IMR-90 (cell line): ENCODE measurements around the gene TRPC4AP. TPM values are rescaled to one million over a fixed set of nuclear protein-coding genes. Genes with fewer than 3 reads are reported as not detected.
A peak's percentile ranks its signal among the peaks of the same experiment; 100 is the strongest.

Experiments used
- ATAC-seq: fragments of 200-7000 bp; cut with Tn5 transposase; 2 replicates; pipeline ENCODE4 v1.9.1; 2020; ENCODE audit warnings: low read depth, mild to moderate bottlenecking, moderate library complexity
- BruUV-seq: library from RNA; stranded (reverse); fragments of 400-500 nt; replicated peaks from 2 replicates; lab custom pipeline; 2021; lab: Mats Ljungman, UMichigan
- CTCF ChIA-PET: fragments of 300-600 bp; formaldehyde crosslinking; extraction: SDS; loops from one replicate; lab custom pipeline; 2021; ENCODE audit warnings: antibody characterized with exemption; lab: Yijun Ruan, JAX
- POLR2A ChIA-PET: fragments of 300-600 bp; sonication (Branson Sonifier 250); formaldehyde crosslinking; loops from one replicate; lab custom pipeline; 2022; ENCODE audit warnings: antibody characterized with exemption; ENCODE audit not compliant: unreplicated experiment; lab: Charles Lee
- DNase-seq: peaks from one replicate; pipeline ENCODE4 v3.0.0; 2013
- H2AFZ ChIP-seq: replicated peaks from 2 replicates; pipeline ENCODE3; 2013; ENCODE audit warnings: low read length, mild to moderate bottlenecking; ENCODE audit not compliant: poor library complexity
- H2AK5ac ChIP-seq: 2 replicates; pipeline ENCODE4 v1.6.1; 2013; ENCODE audit warnings: low read depth, low read length, inconsistent platforms
- H2AK9ac ChIP-seq: replicated peaks from 2 replicates; pipeline ENCODE3; 2013; ENCODE audit warnings: mild to moderate bottlenecking, low read depth, low read length, moderate library complexity; ENCODE audit not compliant: poor library complexity
- H2BK120ac ChIP-seq: 2 replicates; pipeline ENCODE4 v1.6.1; 2013; ENCODE audit warnings: low read depth, low read length, inconsistent platforms
- H2BK15ac ChIP-seq: 3 replicates; pipeline ENCODE4 v1.6.1; 2013; ENCODE audit warnings: low read depth, low read length, inconsistent platforms
- H2BK20ac ChIP-seq: 2 replicates; pipeline ENCODE4 v1.6.1; 2013; ENCODE audit warnings: low read depth, mild to moderate bottlenecking, inconsistent platforms, low read length, moderate library complexity
- H2BK5ac ChIP-seq: 2 replicates; pipeline ENCODE4 v1.6.1; 2013; ENCODE audit warnings: mild to moderate bottlenecking, low read depth, low read length, inconsistent platforms; ENCODE audit not compliant: poor library complexity, severe bottlenecking
- H3K14ac ChIP-seq: replicated peaks from 2 replicates; pipeline ENCODE4 v1.6.1; 2013; ENCODE audit warnings: low read depth, low read length, inconsistent platforms
- H3K18ac ChIP-seq: 2 replicates; pipeline ENCODE4 v1.6.1; 2013; ENCODE audit warnings: low read depth, low read length, control low read depth
- H3K23ac ChIP-seq: 2 replicates; pipeline ENCODE4 v1.6.1; 2013; ENCODE audit warnings: low read depth, low read length, inconsistent platforms
- H3K27ac ChIP-seq: 2 replicates; pipeline ENCODE4 v1.5.1; 2013; ENCODE audit warnings: mild to moderate bottlenecking, control low read depth, low read length; ENCODE audit not compliant: insufficient read depth
- H3K27me3 ChIP-seq: 2 replicates; pipeline ENCODE4 v1.6.1; 2013; ENCODE audit warnings: low read length; ENCODE audit not compliant: control insufficient read depth, insufficient read depth
- H3K36me3 ChIP-seq: 2 replicates; pipeline ENCODE4 v1.6.1; 2013; ENCODE audit warnings: low read length, mixed read lengths; ENCODE audit not compliant: control insufficient read depth, insufficient read depth
- H3K4ac ChIP-seq: 2 replicates; pipeline ENCODE4 v1.6.1; 2013; ENCODE audit warnings: low read depth, low read length, inconsistent platforms
- H3K4me1 ChIP-seq: 2 replicates; pipeline ENCODE4 v1.6.1; 2013; ENCODE audit warnings: low read length, mixed read lengths; ENCODE audit not compliant: control insufficient read depth, insufficient read depth
- H3K4me2 ChIP-seq: 2 replicates; pipeline ENCODE4 v1.6.1; 2013; ENCODE audit warnings: low read depth, mild to moderate bottlenecking, control low read depth, low read length, moderate library complexity
- H3K4me3 ChIP-seq: 2 replicates; pipeline ENCODE4 v1.5.1; 2013; ENCODE audit warnings: low read depth, mild to moderate bottlenecking, control low read depth, low read length, moderate library complexity; ENCODE audit not compliant: insufficient read depth
- H3K56ac ChIP-seq: 2 replicates; pipeline ENCODE4 v1.6.1; 2013; ENCODE audit warnings: low read length, inconsistent platforms; ENCODE audit not compliant: insufficient read depth; ENCODE audit errors: extremely low read depth
- H3K79me1 ChIP-seq, 2 experiments: 2 replicates each; pipeline ENCODE4 v1.6.1; 2013; ENCODE audit warnings: low read length in 2 of 2, inconsistent platforms in 1 of 2, low read depth in 1 of 2
- H3K9ac ChIP-seq: 2 replicates; pipeline ENCODE4 v1.6.1; 2013; ENCODE audit warnings: low read depth, low read length, control low read depth
- H3K9me1 ChIP-seq: 2 replicates; pipeline ENCODE4 v1.6.1; 2013; ENCODE audit warnings: low read length, inconsistent platforms; ENCODE audit not compliant: insufficient read depth
- H3K9me3 ChIP-seq: 2 replicates; pipeline ENCODE4 v1.6.1; 2013; ENCODE audit warnings: low read length; ENCODE audit not compliant: control insufficient read depth, insufficient read depth
- H4K20me1 ChIP-seq: 2 replicates; pipeline ENCODE4 v1.6.1; 2013; ENCODE audit warnings: low read length, inconsistent platforms; ENCODE audit not compliant: insufficient read depth
- H4K5ac ChIP-seq: 2 replicates; pipeline ENCODE4 v1.6.1; 2013; ENCODE audit warnings: mild to moderate bottlenecking, low read depth, low read length, control low read depth
- H4K8ac ChIP-seq, 2 experiments: 2 replicates each; pipeline ENCODE4 v1.6.1; 2013; ENCODE audit warnings: low read depth in 2 of 2, low read length in 2 of 2, control low read depth in 1 of 2, inconsistent platforms in 1 of 2
- H4K91ac ChIP-seq: 2 replicates; pipeline ENCODE4 v1.6.1; 2013; ENCODE audit warnings: low read depth, low read length, inconsistent platforms; ENCODE audit not compliant: insufficient read depth
- BHLHE40 ChIP-seq: fragments of 150-350 bp; IDR thresholded peaks from 2 replicates; pipeline ENCODE4 v1.6.1; 2016; ENCODE audit warnings: mild to moderate bottlenecking, low read depth, low read length
- CEBPB ChIP-seq: IDR thresholded peaks from 2 replicates; pipeline ENCODE4 v1.6.1; 2012; ENCODE audit warnings: low read depth, low read length, improper control_type of control experiment
- CHD1 ChIP-seq: IDR thresholded peaks from 2 replicates; pipeline ENCODE4 v1.6.1; 2012; ENCODE audit warnings: low read depth, low read length, improper control_type of control experiment
- CTCF ChIP-seq: conservative IDR thresholded peaks from 2 replicates; pipeline ENCODE4 v1.5.1; 2012; ENCODE audit warnings: mild to moderate bottlenecking, low read depth, low read length, improper control_type of control experiment
- FOS ChIP-seq: fragments of 150-350 bp; IDR thresholded peaks from 2 replicates; pipeline ENCODE4 v1.6.1; 2016; ENCODE audit warnings: low read depth, low read length
- MAZ ChIP-seq: IDR thresholded peaks from 2 replicates; pipeline ENCODE4 v1.6.1; 2012; ENCODE audit warnings: low read depth, mild to moderate bottlenecking, low read length, improper control_type of control experiment, moderate library complexity, borderline replicate concordance
- NFE2L2 ChIP-seq: fragments of 150-350 bp; IDR thresholded peaks from 2 replicates; pipeline ENCODE4 v1.6.1; 2016; ENCODE audit warnings: low read depth, mild to moderate bottlenecking, low read length
- POLR2A ChIP-seq: IDR thresholded peaks from 2 replicates; pipeline ENCODE4 v1.6.1; 2012; ENCODE audit warnings: mild to moderate bottlenecking, low read depth, low read length
- RAD21 ChIP-seq: IDR thresholded peaks from 2 replicates; pipeline ENCODE4 v1.6.1; 2012; ENCODE audit warnings: low read length, improper control_type of control experiment
- RCOR1 ChIP-seq: IDR thresholded peaks from 2 replicates; pipeline ENCODE4 v1.6.1; 2012; ENCODE audit warnings: mild to moderate bottlenecking, low read length, improper control_type of control experiment; ENCODE audit not compliant: insufficient replicate concordance
- RFX5 ChIP-seq: IDR thresholded peaks from 2 replicates; pipeline ENCODE4 v1.8.0; 2012; ENCODE audit warnings: low read depth, mild to moderate bottlenecking, low read length, moderate library complexity
- SMC3 ChIP-seq: fragments of 150-350 bp; IDR thresholded peaks from 2 replicates; pipeline ENCODE4 v1.6.1; 2016; ENCODE audit warnings: low read depth, mild to moderate bottlenecking, antibody characterized with exemption, low read length, moderate library complexity
- USF2 ChIP-seq: fragments of 150-350 bp; IDR thresholded peaks from 2 replicates; pipeline ENCODE4 v1.6.1; 2017; ENCODE audit warnings: mild to moderate bottlenecking, antibody characterized with exemption, low read length, low read depth
- WGBS, 2 experiments: methylation state at CpG; one replicate each; pipeline versions ENCODE4 v1.1.5 to v1.1.7; 2013; ENCODE audit warnings: missing lambda C conversion rate in 2 of 2; ENCODE audit not compliant: insufficient read length in 1 of 2; ENCODE audit errors: extremely low coverage in 2 of 2; 5-methylcytosine and 5-hydroxymethylcytosine counted together
- dilution Hi-C: fragments of 300-500 bp; cut with HindIII; formaldehyde crosslinking; loops from one replicate; pipeline ENCODE4 v1.14.3; 2018; ENCODE audit warnings: low sequenced_read_pairs; ENCODE audit not compliant: unreplicated experiment
- in situ Hi-C: fragments of 300-500 bp; cut with MboI; formaldehyde crosslinking; loops from 3 replicates; pipeline ENCODE4 v1.14.3; 2019; ENCODE audit warnings: low sequenced_read_pairs, inconsistent platforms, mixed read lengths
- intact Hi-C: fragments of 100-400 bp; cut with micrococcal nuclease; formaldehyde crosslinking; loops from 2 replicates; pipeline ENCODE4 v1.10.0; 2022
- polyA plus RNA-seq, 3 experiments: library from polyadenylated mRNA; depleted of rRNA; stranded (reverse); fragments of >200 nt; gene quantifications; 2 replicates each; pipeline ENCODE4 v1.2.3, GENCODE V29; 2012; ENCODE audit warnings: low replicate concordance in 1 of 3
- total RNA-seq: library from RNA; depleted of rRNA; stranded (reverse); fragments of >200 nt; gene quantifications from 2 replicates; pipeline ENCODE4 v1.2.3, GENCODE V29; 2012

The TRPC4AP gene
- total and polyA plus RNA-seq, 2 of the 4 experiments (the other 2 are of a cell fraction) = 41.0 to 81.0 TPM

GRCh38 chr20:34955231-34956040 is 137.2 kb downstream of the TRPC4AP start, which contains the start of the genes GSS and MYH7B:
GSS (minus strand) TSS chr20:34955806; CDS start chr20:34951852, 3,954 bp downstream.
MYH7B (plus strand) TSS chr20:34955868; CDS start chr20:34978006, 22,138 bp downstream.
- Histone ChIP-seq H3K4me2 (peak within 1 kb of the TSS; percentile 89), H3K36me3 (no peaks in the 10 kb centered on the region), H4K20me1 (no peaks in the 10 kb centered on the region), H2AK5ac (peak within 1 kb of the TSS; percentile 79), H2BK20ac (peak within 1 kb of the TSS; percentile 73), H2AK9ac (peak within 1 kb of the TSS; percentile 99), H2AFZ (peak within 1 kb of the TSS; percentile 91), H3K23ac (peak within 1 kb of the TSS; percentile 85), H3K27me3 (no peaks in the 10 kb centered on the region), H3K4me1 (peaks cover 4% of the 10 kb centered on the region), H3K27ac (peak within 1 kb of the TSS; percentile 88), H3K14ac (peak within 1 kb of the TSS; percentile 98), H2BK120ac (peak within 1 kb of the TSS; percentile 84), H4K91ac (peak within 1 kb of the TSS; percentile 94), H3K18ac (peak within 1 kb of the TSS; percentile 79), H2BK5ac (peak within 1 kb of the TSS; percentile 82), H3K9me3 (no peaks in the 10 kb centered on the region), H3K56ac (peak within 1 kb of the TSS; percentile 96), H3K4ac (peak within 1 kb of the TSS; percentile 95), H3K9me1 (peaks cover 9% of the 10 kb centered on the region), H3K79me1 (peaks cover 13 to 36% of the 10 kb centered on the region in 2 experiments; a peak in 3 of 4 replicates), H3K4me3 (peak within 1 kb of the TSS; percentile 62), H3K9ac (peak within 1 kb of the TSS; percentile 85), H4K8ac (peak within 1 kb of the TSS; percentile 90 to 97), H2BK15ac (peak within 1 kb of the TSS; percentile 87; the same call in 2 of the 3 replicates), H4K5ac (peak within 1 kb of the TSS; percentile 86)
- dilution Hi-C loops (no loop called here), in situ Hi-C loops (loop anchor here (5.0 kb wide), 1 partner anchor 83 kb away; the partner anchor contains the start of gene GGT7), intact Hi-C loops (loop anchor here (1.0 kb wide), 1 partner anchor 81 kb away; no protein-coding TSS in a partner anchor)
- DNase-seq = peak; percentile 93
- ATAC-seq = peak; percentile 96
- 0% methylated on average over 29 of the region's 62 CpGs; no CpG with 5 or more reads in 1 of the 2 experiments for WGBS, 2 experiments
- ChIA-PET CTCF (interaction anchor here (2.6 kb wide), 1 partner anchor 82 kb away, joined by 19 read pairs; the partner anchor contains the start of gene GGT7), POLR2A (interaction anchor here (1.0 kb wide), 1 partner anchor 68 kb away, joined by 3 read pairs; no protein-coding TSS in a partner anchor)
- BruUV-seq = no TSS peak
- TF ChIP-seq MAZ = peak; percentile 71; the same call in 1 of the 2 replicates
- TF ChIP-seq POLR2A = peak; percentile 91
- peak; percentile 56 for TF ChIP-seq CTCF
- no peak for TF ChIP-seq NFE2L2
- TF ChIP-seq RCOR1 = no peak
- TF ChIP-seq USF2 = no peak
- peak; percentile 77 for TF ChIP-seq BHLHE40
- peak; percentile 77 for TF ChIP-seq SMC3
- peak; percentile 7; the same call in 1 of the 2 replicates for TF ChIP-seq FOS
- TF ChIP-seq RAD21 = peak; percentile 70
- no peak for TF ChIP-seq CHD1
- no peak for TF ChIP-seq CEBPB
- TF ChIP-seq RFX5 = no peak
